ENCODE measurements around the gene PPARA. TPM values are rescaled to one million over a fixed set of nuclear protein-coding genes. Genes with fewer than 3 reads are reported as not detected.

PPARA gene
- polyA plus RNA-seq, 3 donors = 3.7 to 6.3 (median 4.9) TPM

DNA sequence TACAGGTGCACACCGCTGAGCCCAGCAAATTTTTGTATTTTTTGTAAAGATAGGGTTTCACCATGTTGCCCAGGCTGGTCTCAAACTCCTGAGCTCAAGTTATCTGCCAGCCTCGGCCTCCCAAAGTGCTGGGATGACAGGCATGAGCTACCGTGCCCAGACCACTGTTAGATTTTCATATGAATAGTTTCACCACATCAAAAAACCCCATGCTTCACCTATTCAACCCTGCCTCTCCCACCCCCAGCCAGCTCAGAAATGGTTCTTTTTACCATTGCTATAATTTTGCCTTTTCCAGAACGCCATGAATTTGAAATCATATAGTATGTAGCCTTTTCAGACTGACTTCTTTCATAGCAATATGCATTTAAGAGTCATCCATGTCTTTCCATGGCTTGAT, 61.9 kb downstream of the PPARA start:
- Mint-ChIP-seq H3K4me3 (no peak overlapping the region), H3K27ac (no peak overlapping the region), H3K36me3 (peaks cover 76 to 91% of the 10 kb centered on the region in 2 donors), H3K27me3 (ENCODE audit: low read depth in 3 of 3) (peaks cover 0 to 2% (median 0%) of the 10 kb centered on the region in 3 donors), H3K4me1 (no peaks in the 10 kb centered on the region), H3K9me3 (peaks cover 25 to 52% (median 42%) of the 10 kb centered on the region in 7 donors)
- Histone ChIP-seq H3K4me1 (ENCODE audit: control insufficient read depth in 1 of 2, insufficient read depth in 2 of 2, low read length in 2 of 2) (no peaks in the 10 kb centered on the region), H3K9me3 (replicated peaks in 1 of 2; ENCODE audit: control insufficient read depth in 1 of 2, insufficient read depth in 1 of 2, low read length in 2 of 2) (peaks cover 20 to 32% of the 10 kb centered on the region in 2 donors), H3K27ac (ENCODE audit: low read depth in 1 of 2, low read length in 2 of 2) (no peak overlapping the region), H3K79me2 (ENCODE audit: insufficient read depth, low read length) (no peaks in the 10 kb centered on the region), H3K4me3 (replicated peaks in 1 of 3; ENCODE audit: low read depth in 2 of 3, low read length in 3 of 3) (no peak overlapping the region), H3K9ac (ENCODE audit: insufficient read depth, low read length, poor library complexity, severe bottlenecking) (no peak overlapping the region), H2AFZ (ENCODE audit: insufficient read depth, low read depth, low read length, poor library complexity, severe bottlenecking) (no peak overlapping the region), H4K20me1 (ENCODE audit: insufficient read depth, low read length) (no peaks in the 10 kb centered on the region), H3K27me3 (ENCODE audit: control insufficient read depth in 2 of 2, insufficient read depth in 2 of 2, low read length in 2 of 2) (no peaks in the 10 kb centered on the region), H3K36me3 (replicated peaks in 1 of 2; ENCODE audit: control insufficient read depth in 1 of 2, insufficient read depth in 2 of 2, low read length in 2 of 2) (peaks cover 20 to 60% of the 10 kb centered on the region in 2 donors), H3K4me2 (replicated peaks; ENCODE audit: extremely low read depth, low read length, poor library complexity, severe bottlenecking) (no peak overlapping the region)
- intact Hi-C loops (cut with micrococcal nuclease) = no loop called here
- WGBS (ENCODE audit: insufficient coverage) = 100% methylated on average over 1 of the region's 4 CpGs
- TF ChIP-seq, protein P1, sequence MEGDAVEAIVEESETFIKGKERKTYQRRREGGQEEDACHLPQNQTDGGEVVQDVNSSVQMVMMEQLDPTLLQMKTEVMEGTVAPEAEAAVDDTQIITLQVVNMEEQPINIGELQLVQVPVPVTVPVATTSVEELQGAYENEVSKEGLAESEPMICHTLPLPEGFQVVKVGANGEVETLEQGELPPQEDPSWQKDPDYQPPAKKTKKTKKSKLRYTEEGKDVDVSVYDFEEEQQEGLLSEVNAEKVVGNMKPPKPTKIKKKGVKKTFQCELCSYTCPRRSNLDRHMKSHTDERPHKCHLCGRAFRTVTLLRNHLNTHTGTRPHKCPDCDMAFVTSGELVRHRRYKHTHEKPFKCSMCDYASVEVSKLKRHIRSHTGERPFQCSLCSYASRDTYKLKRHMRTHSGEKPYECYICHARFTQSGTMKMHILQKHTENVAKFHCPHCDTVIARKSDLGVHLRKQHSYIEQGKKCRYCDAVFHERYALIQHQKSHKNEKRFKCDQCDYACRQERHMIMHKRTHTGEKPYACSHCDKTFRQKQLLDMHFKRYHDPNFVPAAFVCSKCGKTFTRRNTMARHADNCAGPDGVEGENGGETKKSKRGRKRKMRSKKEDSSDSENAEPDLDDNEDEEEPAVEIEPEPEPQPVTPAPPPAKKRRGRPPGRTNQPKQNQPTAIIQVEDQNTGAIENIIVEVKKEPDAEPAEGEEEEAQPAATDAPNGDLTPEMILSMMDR (IDR thresholded peaks at IDR 0.05) = no peak
- DNase-seq = no peak

DNA sequence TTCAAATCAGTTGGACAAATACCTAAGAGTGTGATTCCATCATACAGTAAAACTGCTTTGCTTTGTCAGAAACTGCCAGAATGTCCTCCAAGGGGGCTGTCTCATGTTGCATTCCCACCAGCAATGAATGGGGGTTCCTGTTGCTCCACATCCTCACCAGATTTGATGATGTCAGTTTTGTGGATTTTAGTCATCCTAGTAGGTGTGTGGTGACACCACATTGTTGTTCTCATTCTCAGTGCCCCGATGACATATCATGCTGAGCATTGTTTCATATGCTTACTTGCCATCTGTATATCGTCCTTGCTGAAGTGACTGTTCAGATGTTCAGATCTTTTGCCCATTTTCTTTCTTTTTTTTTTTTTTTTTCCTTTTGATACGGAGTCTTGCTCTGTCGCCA, 62.7 kb downstream of the PPARA start:
- Histone ChIP-seq H3K4me1 (ENCODE audit: control insufficient read depth in 1 of 2, insufficient read depth in 2 of 2, low read length in 2 of 2) (no peaks in the 10 kb centered on the region), H3K36me3 (replicated peaks in 1 of 2; ENCODE audit: control insufficient read depth in 1 of 2, insufficient read depth in 2 of 2, low read length in 2 of 2) (peaks cover 21 to 67% of the 10 kb centered on the region in 2 donors), H4K20me1 (ENCODE audit: insufficient read depth, low read length) (no peaks in the 10 kb centered on the region), H3K27ac (ENCODE audit: low read depth in 1 of 2, low read length in 2 of 2) (no peak overlapping the region), H3K9ac (ENCODE audit: insufficient read depth, low read length, poor library complexity, severe bottlenecking) (no peak overlapping the region), H3K4me2 (replicated peaks; ENCODE audit: extremely low read depth, low read length, poor library complexity, severe bottlenecking) (no peak overlapping the region), H2AFZ (ENCODE audit: insufficient read depth, low read depth, low read length, poor library complexity, severe bottlenecking) (no peak overlapping the region), H3K9me3 (replicated peaks in 1 of 2; ENCODE audit: control insufficient read depth in 1 of 2, insufficient read depth in 1 of 2, low read length in 2 of 2) (peaks cover 20 to 29% of the 10 kb centered on the region in 2 donors), H3K79me2 (ENCODE audit: insufficient read depth, low read length) (no peaks in the 10 kb centered on the region), H3K4me3 (replicated peaks in 1 of 3; ENCODE audit: low read depth in 2 of 3, low read length in 3 of 3) (no peak overlapping the region), H3K27me3 (ENCODE audit: control insufficient read depth in 2 of 2, insufficient read depth in 2 of 2, low read length in 2 of 2) (no peaks in the 10 kb centered on the region)
- Mint-ChIP-seq H3K36me3 (peaks cover 80 to 95% of the 10 kb centered on the region in 2 donors), H3K27ac (no peak overlapping the region), H3K27me3 (ENCODE audit: low read depth in 3 of 3) (peaks cover 0 to 2% (median 0%) of the 10 kb centered on the region in 3 donors), H3K9me3 (peaks cover 25 to 44% (median 42%) of the 10 kb centered on the region in 7 donors), H3K4me3 (no peak overlapping the region), H3K4me1 (no peaks in the 10 kb centered on the region)
- DNase-seq = no peak
- TF ChIP-seq, protein P1 (IDR thresholded peaks at IDR 0.05) = no peak
- intact Hi-C loops (cut with micrococcal nuclease) = no loop called here
- WGBS (ENCODE audit: insufficient coverage) = 100% methylated on average over 2 of the region's 4 CpGs
